ENCODE measurements around the gene CAPNS1. TPM values are rescaled to one million over a fixed set of nuclear protein-coding genes. Genes with fewer than 3 reads are reported as not detected.
"Not testable (repeated sequence)": the region's sequence is repeated elsewhere in the genome, so short reads cannot be mapped to it uniquely, and the experiment has no call there.

Gene CAPNS1
- total RNA-seq, 4 donors from 2014 or later = 211 to 284 (median 266) TPM

GRCh38 chr19:36160821-36161596 is 21.1 kb downstream of the CAPNS1 start:
- peak in 1 of 4 donors; percentile 20 for TF ChIP-seq POLR2A (IDR thresholded peaks at IDR 0.05)
- TF ChIP-seq, protein P1, sequence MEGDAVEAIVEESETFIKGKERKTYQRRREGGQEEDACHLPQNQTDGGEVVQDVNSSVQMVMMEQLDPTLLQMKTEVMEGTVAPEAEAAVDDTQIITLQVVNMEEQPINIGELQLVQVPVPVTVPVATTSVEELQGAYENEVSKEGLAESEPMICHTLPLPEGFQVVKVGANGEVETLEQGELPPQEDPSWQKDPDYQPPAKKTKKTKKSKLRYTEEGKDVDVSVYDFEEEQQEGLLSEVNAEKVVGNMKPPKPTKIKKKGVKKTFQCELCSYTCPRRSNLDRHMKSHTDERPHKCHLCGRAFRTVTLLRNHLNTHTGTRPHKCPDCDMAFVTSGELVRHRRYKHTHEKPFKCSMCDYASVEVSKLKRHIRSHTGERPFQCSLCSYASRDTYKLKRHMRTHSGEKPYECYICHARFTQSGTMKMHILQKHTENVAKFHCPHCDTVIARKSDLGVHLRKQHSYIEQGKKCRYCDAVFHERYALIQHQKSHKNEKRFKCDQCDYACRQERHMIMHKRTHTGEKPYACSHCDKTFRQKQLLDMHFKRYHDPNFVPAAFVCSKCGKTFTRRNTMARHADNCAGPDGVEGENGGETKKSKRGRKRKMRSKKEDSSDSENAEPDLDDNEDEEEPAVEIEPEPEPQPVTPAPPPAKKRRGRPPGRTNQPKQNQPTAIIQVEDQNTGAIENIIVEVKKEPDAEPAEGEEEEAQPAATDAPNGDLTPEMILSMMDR (IDR thresholded peaks at IDR 0.05) = no peak
- Histone ChIP-seq H3K36me3 (peaks cover 0 to 36% (median 0%) of the 10 kb centered on the region in 3 donors), H3K4me1 (peaks cover 0 to 33% (median 2%) of the 10 kb centered on the region in 3 donors), H3K9me3 (no peaks in the 10 kb centered on the region), H3K27me3 (no peaks in the 10 kb centered on the region), H3K27ac (peak overlapping the region; percentile 60 to 95 (median 79)), H3K4me3 (no peak overlapping the region)
- intact Hi-C loops (cut with DNase I) = no loop called here
- DNase-seq = no peak
- WGBS, 2 donors = 36 to 86% methylated on average over 1 to 7 of the region's 7 CpGs

GRCh38 chr19:36163813-36164212 is 23.9 kb downstream of the CAPNS1 start:
- Histone ChIP-seq H3K36me3 (peaks cover 0 to 53% (median 0%) of the 10 kb centered on the region in 3 donors), H3K4me1 (peaks cover 0 to 28% (median 5%) of the 10 kb centered on the region in 3 donors), H3K27me3 (no peaks in the 10 kb centered on the region), H3K4me3 (no peak overlapping the region), H3K9me3 (no peaks in the 10 kb centered on the region), H3K27ac (no peak overlapping the region)
- intact Hi-C loops (cut with DNase I) = no loop called here
- no peak for DNase-seq
- no peak for TF ChIP-seq POLR2A (IDR thresholded peaks at IDR 0.05)
- TF ChIP-seq, protein P1 (IDR thresholded peaks at IDR 0.05) = no peak
- WGBS, 2 donors = 91 to 93% methylated on average over 6 to 10 of the region's 12 CpGs

GRCh38 chr19:36169084-36169760 is 29.4 kb downstream of the CAPNS1 start:
- no peak for TF ChIP-seq POLR2A (IDR thresholded peaks at IDR 0.05)
- TF ChIP-seq, protein P1 (IDR thresholded peaks at IDR 0.05) = no peak
- no peak for DNase-seq
- peak overlapping the region; percentile 38 to 85 (median 76) for H3K27ac ChIP-seq
- H3K27me3 ChIP-seq = no peaks in the 10 kb centered on the region
- H3K9me3 ChIP-seq = no peaks in the 10 kb centered on the region
- peaks cover 0 to 29% (median 0%) of the 10 kb centered on the region in 3 donors for H3K36me3 ChIP-seq
- peaks cover 10 to 32% (median 15%) of the 10 kb centered on the region in 3 donors for H3K4me1 ChIP-seq
- intact Hi-C loops (cut with DNase I) = no loop called here
- no peak overlapping the region for H3K4me3 ChIP-seq
- WGBS, 2 donors = 22 to 44% methylated on average over 9 of the region's 9 CpGs

GRCh38 chr19:36172852-36173251 is 33.0 kb downstream of the CAPNS1 start:
- no peak for DNase-seq
- H3K36me3 ChIP-seq = no peaks in the 10 kb centered on the region
- H3K4me1 ChIP-seq = peaks cover 10 to 26% (median 15%) of the 10 kb centered on the region in 3 donors
- no peaks in the 10 kb centered on the region for H3K27me3 ChIP-seq
- H3K9me3 ChIP-seq = no peaks in the 10 kb centered on the region
- WGBS, 2 donors = 88% methylated on average over 5 of the region's 5 CpGs
- intact Hi-C loops (cut with DNase I) = loop anchor here (5.0 kb wide), 1 partner anchor 51 kb away; no protein-coding TSS in a partner anchor
- H3K27ac ChIP-seq = no peak overlapping the region
- TF ChIP-seq, protein P1 (IDR thresholded peaks at IDR 0.05) = no peak
- TF ChIP-seq POLR2A (IDR thresholded peaks at IDR 0.05) = no peak
- no peak overlapping the region for H3K4me3 ChIP-seq

DNA sequence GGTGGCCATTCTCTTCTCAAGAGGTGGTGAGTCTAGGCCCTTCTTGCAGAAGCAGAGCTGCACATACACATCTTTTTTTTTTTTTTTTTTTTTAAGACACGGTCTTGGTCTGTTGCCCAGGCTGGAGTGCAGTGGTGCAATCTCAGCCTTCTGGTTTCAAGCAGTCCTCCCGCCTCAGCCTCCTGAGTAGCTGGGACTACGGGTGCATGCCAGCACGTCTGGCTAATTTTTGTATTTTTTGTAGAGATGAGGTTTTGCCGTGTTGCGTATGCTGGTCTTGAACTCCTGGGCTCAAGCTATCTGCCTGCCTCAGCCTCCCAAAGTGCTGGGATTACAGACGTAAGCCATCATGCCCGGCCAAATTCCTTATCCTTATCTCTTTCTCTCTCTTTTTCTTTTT is 34.0 kb downstream of the CAPNS1 start:
- H3K27me3 ChIP-seq, H3K27ac ChIP-seq, H3K36me3 ChIP-seq, H3K4me3 ChIP-seq, DNase-seq, H3K9me3 ChIP-seq: not testable (repeated sequence)
- peaks cover 10 to 22% (median 12%) of the 10 kb centered on the region in 3 donors for H3K4me1 ChIP-seq
- WGBS, 2 donors = 77 to 80% methylated on average over 7 to 8 of the region's 8 CpGs
- intact Hi-C loops (cut with DNase I) = loop anchor here (5.0 kb wide), 1 partner anchor 52 kb away; no protein-coding TSS in a partner anchor

- H3K27ac ChIP-seq; H3K27me3 ChIP-seq; H3K4me3 ChIP-seq; H3K4me1 ChIP-seq; intact Hi-C loops (cut with DNase I); H3K9me3 ChIP-seq; DNase-seq: not testable (repeated sequence)
- peaks cover 0 to 15% (median 5%) of the 10 kb centered on the region in 3 donors for H3K36me3 ChIP-seq
- WGBS, 2 donors = 49 to 73% methylated on average over 2 of the region's 2 CpGs
These were observed 39.2 kb downstream of the CAPNS1 start for GRCh38 chr19:36179077-36179476.
